Endodermal cell (in vitro differentiated cells): Measurements from ENCODE around the gene MAN2A2. TPM values are rescaled to one million over a fixed set of nuclear protein-coding genes. Genes with fewer than 3 reads are reported as not detected.

Source experiments
- DNase-seq: peaks from one replicate; pipeline ENCODE4 v3.0.0-alpha.2; 2017
- H3K27ac ChIP-seq: 2 replicates; pipeline ENCODE4 v1.5.1; 2013; ENCODE audit warnings: mild to moderate bottlenecking, low read depth, low read length, moderate library complexity
- H3K27me3 ChIP-seq: 2 replicates; pipeline ENCODE4 v1.6.1; 2013; ENCODE audit warnings: mild to moderate bottlenecking, low read length, moderate library complexity; ENCODE audit not compliant: insufficient read depth, control insufficient read depth, poor library complexity, severe bottlenecking
- H3K36me3 ChIP-seq: 2 replicates; pipeline ENCODE4 v1.7.0; 2013; ENCODE audit warnings: mild to moderate bottlenecking, low read length, moderate library complexity; ENCODE audit not compliant: control insufficient read depth, insufficient read depth
- H3K4me1 ChIP-seq: one replicate; pipeline ENCODE4 v1.7.0; 2013; ENCODE audit warnings: low read length; ENCODE audit not compliant: control insufficient read depth, insufficient read depth
- H3K4me3 ChIP-seq: 2 replicates; pipeline ENCODE4 v1.5.1; 2013; ENCODE audit warnings: mild to moderate bottlenecking, low read length, moderate library complexity
- H3K9ac ChIP-seq: 2 replicates; pipeline ENCODE4 v1.6.1; 2013; ENCODE audit warnings: mild to moderate bottlenecking, low read length, moderate library complexity; ENCODE audit not compliant: poor library complexity, severe bottlenecking; ENCODE audit errors: extremely low read depth
- H3K9me3 ChIP-seq: 2 replicates; pipeline ENCODE4 v1.6.1; 2013; ENCODE audit warnings: mild to moderate bottlenecking, low read length, moderate library complexity; ENCODE audit not compliant: control insufficient read depth
- H3K27ac Mint-ChIP-seq: 2 replicates; pipeline ENCODE4 v1.8.0; 2020; ENCODE audit warnings: mixed read lengths
- H3K27me3 Mint-ChIP-seq: 2 replicates; pipeline ENCODE4 v1.8.0; 2021; ENCODE audit warnings: mild to moderate bottlenecking, mixed read lengths; ENCODE audit not compliant: insufficient read depth
- H3K36me3 Mint-ChIP-seq: 2 replicates; pipeline ENCODE4 v1.8.0; 2020; ENCODE audit warnings: low read depth, mixed read lengths
- H3K4me1 Mint-ChIP-seq: 2 replicates; pipeline ENCODE4 v1.8.0; 2020; ENCODE audit warnings: mixed read lengths
- H3K4me3 Mint-ChIP-seq: 2 replicates; pipeline ENCODE4 v1.8.0; 2020; ENCODE audit warnings: mild to moderate bottlenecking, moderate library complexity, mixed read lengths
- H3K9me3 Mint-ChIP-seq: 2 replicates; pipeline ENCODE4 v1.8.0; 2020; ENCODE audit warnings: mild to moderate bottlenecking, mixed read lengths
- CTCF ChIP-seq: fragments of 200-600 bp; sonication (generic); conservative IDR thresholded peaks from 2 replicates; pipeline ENCODE4 v1.5.0; 2021; ENCODE audit warnings: antibody characterized with exemption, mild to moderate bottlenecking
- WGBS, 2 experiments: methylation state at CpG; one replicate each; pipeline versions ENCODE4 v1.1.5 to v1.1.7; 2013; ENCODE audit warnings: missing lambda C conversion rate in 2 of 2, mixed read lengths in 1 of 2; ENCODE audit not compliant: insufficient coverage in 1 of 2, insufficient read length in 1 of 2; 5-methylcytosine and 5-hydroxymethylcytosine counted together
- total RNA-seq, 2 donors: library from RNA; stranded (reverse); fragmentation: NEBNext Ultra II Directional in 1 of 2; extraction: Animal tissue kit (Norgen Biotek cat#: 25700) in 1 of 2; gene quantifications; 2 replicates in 1 of 2; 3 replicates in 1 of 2; pipeline ENCODE4 v1.2.1, GENCODE V29; 2021

MAN2A2 gene
- total RNA-seq, 2 donors from 2014 or later, result 41.0 to 62.9 TPM

DNA sequence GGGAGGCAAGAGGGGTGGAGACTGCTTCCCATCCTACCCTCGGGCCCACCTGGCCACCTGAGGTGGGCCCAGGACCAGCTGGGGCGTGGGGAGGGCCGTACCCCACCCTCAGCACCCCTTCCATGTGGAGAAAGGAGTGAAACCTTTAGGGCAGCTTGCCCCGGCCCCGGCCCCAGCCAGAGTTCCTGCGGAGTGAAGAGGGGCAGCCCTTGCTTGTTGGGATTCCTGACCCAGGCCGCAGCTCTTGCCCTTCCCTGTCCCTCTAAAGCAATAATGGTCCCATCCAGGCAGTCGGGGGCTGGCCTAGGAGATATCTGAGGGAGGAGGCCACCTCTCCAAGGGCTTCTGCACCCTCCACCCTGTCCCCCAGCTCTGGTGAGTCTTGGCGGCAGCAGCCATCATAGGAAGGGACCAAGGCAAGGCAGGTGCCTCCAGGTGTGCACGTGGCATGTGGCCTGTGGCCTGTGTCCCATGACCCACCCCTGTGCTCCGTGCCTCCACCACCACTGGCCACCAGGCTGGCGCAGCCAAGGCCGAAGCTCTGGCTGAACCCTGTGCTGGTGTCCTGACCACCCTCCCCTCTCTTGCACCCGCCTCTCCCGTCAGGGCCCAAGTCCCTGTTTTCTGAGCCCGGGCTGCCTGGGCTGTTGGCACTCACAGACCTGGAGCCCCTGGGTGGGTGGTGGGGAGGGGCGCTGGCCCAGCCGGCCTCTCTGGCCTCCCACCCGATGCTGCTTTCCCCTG is 21.0 kb upstream of the MAN2A2 start:
- TF ChIP-seq CTCF, result no peak
- H3K4me3 ChIP-seq, result no peak overlapping the region
- Mint-ChIP-seq H3K4me1 (peaks cover 19% of the 10 kb centered on the region), H3K27ac (no peak overlapping the region), H3K36me3 (peaks cover 28% of the 10 kb centered on the region), H3K27me3 (no peaks in the 10 kb centered on the region), H3K9me3 (no peaks in the 10 kb centered on the region), H3K4me3 (no peak overlapping the region)
- H3K36me3 ChIP-seq, result peaks cover 13% of the 10 kb centered on the region
- DNase-seq, result no peak
- no peaks in the 10 kb centered on the region for H3K9me3 ChIP-seq
- no peaks in the 10 kb centered on the region for H3K27me3 ChIP-seq
- 94% methylated on average over 7 to 19 of the region's 19 CpGs for WGBS, 2 experiments
- H3K9ac ChIP-seq, result no peak overlapping the region
- no peak overlapping the region for H3K27ac ChIP-seq
- peaks cover 15% of the 10 kb centered on the region for H3K4me1 ChIP-seq

- H3K4me3 Mint-ChIP-seq, result peak overlapping the region; percentile 56
These were observed 20.1 kb upstream of the MAN2A2 start for GRCh38 chr15:90882781-90883525.

GRCh38 chr15:90883526-90883975 is 19.6 kb upstream of the MAN2A2 start:
- H3K27ac ChIP-seq, result peak overlapping the region; percentile 30
- H3K9me3 ChIP-seq, result no peaks in the 10 kb centered on the region
- H3K27me3 Mint-ChIP-seq, result no peaks in the 10 kb centered on the region
- no peak overlapping the region for H3K4me3 ChIP-seq
- H3K9me3 Mint-ChIP-seq, result no peaks in the 10 kb centered on the region
- H3K27me3 ChIP-seq, result no peaks in the 10 kb centered on the region
- peak overlapping the region; percentile 56 for H3K4me3 Mint-ChIP-seq
- peaks cover 22% of the 10 kb centered on the region for H3K36me3 Mint-ChIP-seq
- TF ChIP-seq CTCF, result no peak
- 86 to 94% methylated on average over 5 to 7 of the region's 7 CpGs for WGBS, 2 experiments
- H3K4me1 ChIP-seq, result peaks cover 15% of the 10 kb centered on the region
- peaks cover 19% of the 10 kb centered on the region for H3K4me1 Mint-ChIP-seq
- no peak overlapping the region for H3K9ac ChIP-seq
- H3K27ac Mint-ChIP-seq, result peak overlapping the region; percentile 81
- DNase-seq, result peak; percentile 59
- H3K36me3 ChIP-seq, result peaks cover 3% of the 10 kb centered on the region

More at GRCh38 chr15:90882781-90883525, 20.1 kb upstream of the MAN2A2 start:
- Mint-ChIP-seq H3K27me3 (no peaks in the 10 kb centered on the region), H3K36me3 (peaks cover 25% of the 10 kb centered on the region), H3K27ac (no peak overlapping the region), H3K9me3 (no peaks in the 10 kb centered on the region), H3K4me1 (peaks cover 19% of the 10 kb centered on the region)
- no peak overlapping the region for H3K9ac ChIP-seq
- no peaks in the 10 kb centered on the region for H3K9me3 ChIP-seq
- no peak for DNase-seq
- no peak for TF ChIP-seq CTCF
- peaks cover 5% of the 10 kb centered on the region for H3K36me3 ChIP-seq
- H3K4me1 ChIP-seq, result peaks cover 15% of the 10 kb centered on the region
- no peaks in the 10 kb centered on the region for H3K27me3 ChIP-seq
- WGBS, 2 experiments, result 92 to 97% methylated on average over 7 to 13 of the region's 13 CpGs
- peak overlapping the region; percentile 30 for H3K27ac ChIP-seq
- H3K4me3 ChIP-seq, result no peak overlapping the region
